ENCODE results near the gene LTBP3. TPM values are rescaled to one million over a fixed set of nuclear protein-coding genes. Genes with fewer than 3 reads are reported as not detected.

Gene LTBP3
- total and polyA plus RNA-seq, 10 donors = 20.6 to 137 (median 87.5) TPM

DNA sequence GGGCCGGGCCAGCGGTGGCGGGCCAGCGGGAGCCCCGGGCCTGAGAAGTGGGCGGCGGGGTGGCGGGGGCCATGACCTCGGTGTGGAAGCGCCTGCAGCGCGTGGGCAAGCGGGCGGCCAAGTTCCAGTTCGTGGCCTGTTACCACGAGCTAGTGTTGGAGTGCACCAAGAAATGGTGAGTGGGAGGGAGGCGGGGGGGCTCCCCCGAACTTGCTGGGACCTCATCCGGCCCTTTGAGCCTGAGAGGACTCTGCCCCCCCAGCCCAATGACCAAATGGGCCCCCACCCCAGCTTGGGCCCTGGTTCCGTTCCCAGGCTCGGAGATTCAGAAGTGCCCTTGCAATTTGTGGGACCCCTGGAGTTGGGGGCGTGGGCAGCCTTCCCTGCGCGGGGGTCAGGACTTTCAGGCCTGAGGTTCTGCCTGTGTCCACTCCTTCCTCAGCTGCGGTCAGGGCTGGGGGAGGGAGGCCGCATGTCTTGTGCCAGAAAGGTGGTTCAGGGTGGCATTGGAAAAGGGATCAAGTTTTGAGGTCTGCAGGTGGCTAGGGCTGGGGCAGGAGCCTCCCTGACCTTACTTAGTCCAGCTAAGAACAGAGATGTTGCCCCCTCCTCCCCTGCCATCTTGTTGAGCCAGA, 18.2 kb upstream of the LTBP3 start:
- Histone ChIP-seq H3K36me3 (peaks cover 4 to 47% (median 23%) of the 10 kb centered on the region in 6 donors), H3K9me3 (no peaks in the 10 kb centered on the region), H3K27ac (peak overlapping the region; percentile 88 to 99 (median 96)), H3K4me3 (peak overlapping the region; percentile 71 to 95 (median 88)), H3K4me1 (peaks cover 30 to 92% (median 68%) of the 10 kb centered on the region in 6 donors), H3K27me3 (replicated peaks in 1 of 7) (no peaks in the 10 kb centered on the region)
- TF ChIP-seq POLR2A (IDR thresholded peaks at IDR 0.05) (no peak), POLR2AphosphoS5 (IDR thresholded peaks at IDR 0.05) (no peak)
- TF ChIP-seq, protein P1, sequence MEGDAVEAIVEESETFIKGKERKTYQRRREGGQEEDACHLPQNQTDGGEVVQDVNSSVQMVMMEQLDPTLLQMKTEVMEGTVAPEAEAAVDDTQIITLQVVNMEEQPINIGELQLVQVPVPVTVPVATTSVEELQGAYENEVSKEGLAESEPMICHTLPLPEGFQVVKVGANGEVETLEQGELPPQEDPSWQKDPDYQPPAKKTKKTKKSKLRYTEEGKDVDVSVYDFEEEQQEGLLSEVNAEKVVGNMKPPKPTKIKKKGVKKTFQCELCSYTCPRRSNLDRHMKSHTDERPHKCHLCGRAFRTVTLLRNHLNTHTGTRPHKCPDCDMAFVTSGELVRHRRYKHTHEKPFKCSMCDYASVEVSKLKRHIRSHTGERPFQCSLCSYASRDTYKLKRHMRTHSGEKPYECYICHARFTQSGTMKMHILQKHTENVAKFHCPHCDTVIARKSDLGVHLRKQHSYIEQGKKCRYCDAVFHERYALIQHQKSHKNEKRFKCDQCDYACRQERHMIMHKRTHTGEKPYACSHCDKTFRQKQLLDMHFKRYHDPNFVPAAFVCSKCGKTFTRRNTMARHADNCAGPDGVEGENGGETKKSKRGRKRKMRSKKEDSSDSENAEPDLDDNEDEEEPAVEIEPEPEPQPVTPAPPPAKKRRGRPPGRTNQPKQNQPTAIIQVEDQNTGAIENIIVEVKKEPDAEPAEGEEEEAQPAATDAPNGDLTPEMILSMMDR (IDR thresholded peaks at IDR 0.05 in 8 of 11, conservative IDR thresholded peaks at IDR 0.05 in 3 of 11) = no peak
- intact Hi-C loops (cut with DNase I; ENCODE audit: low total_unique reads) = no loop called here
- DNase-seq = no peak
- 5 to 21% (median 5%) methylated on average over 7 to 26 of the region's 26 CpGs for WGBS, 5 donors

- intact Hi-C loops (cut with DNase I; ENCODE audit: low total_unique reads) = no loop called here
- peak in 1 of 3 donors; percentile 28 for TF ChIP-seq POLR2A (IDR thresholded peaks at IDR 0.05)
- peak; percentile 74 to 84 (median 83) for TF ChIP-seq POLR2AphosphoS5 (IDR thresholded peaks at IDR 0.05)
- TF ChIP-seq, protein P1 (IDR thresholded peaks at IDR 0.05 in 8 of 11, conservative IDR thresholded peaks at IDR 0.05 in 3 of 11) = no peak
- WGBS, 5 donors = 0 to 2% (median 1%) methylated on average over 5 to 69 of the region's 69 CpGs; no CpG with 5 or more reads in 1 of the 5 donors
- Histone ChIP-seq H3K9me3 (no peaks in the 10 kb centered on the region), H3K4me3 (peak within 1 kb of the TSS; percentile 71 to 95 (median 88)), H3K27ac (peak within 1 kb of the TSS; percentile 88 to 99 (median 96)), H3K27me3 (replicated peaks in 1 of 7) (no peaks in the 10 kb centered on the region), H3K36me3 (peaks cover 4 to 42% (median 17%) of the 10 kb centered on the region in 6 donors), H3K4me1 (peaks cover 36 to 92% (median 72%) of the 10 kb centered on the region in 6 donors)
- DNase-seq = peak; percentile 95
These were observed 17.5 kb upstream of the LTBP3 start, which contains the start of gene EHBP1L1 for GRCh38 chr11:65575568-65576231. Gene EHBP1L1, plus strand, starts transcription at chr11:65576053. Its CDS starts 250 bp downstream, at chr11:65576303.

GRCh38 chr11:65574811-65575567, 16.8 kb upstream of the LTBP3 start:
- intact Hi-C loops (cut with DNase I; ENCODE audit: low total_unique reads) = no loop called here
- peak; percentile 87 for DNase-seq
- WGBS, 5 donors = 5 to 11% (median 6%) methylated on average over 11 to 28 of the region's 28 CpGs
- TF ChIP-seq, protein P1 (IDR thresholded peaks at IDR 0.05 in 8 of 11, conservative IDR thresholded peaks at IDR 0.05 in 3 of 11) = no peak
- TF ChIP-seq POLR2A (IDR thresholded peaks at IDR 0.05) (no peak), POLR2AphosphoS5 (IDR thresholded peaks at IDR 0.05) (no peak)
- Histone ChIP-seq H3K36me3 (peaks cover 1 to 35% (median 9%) of the 10 kb centered on the region in 6 donors), H3K4me3 (peak overlapping the region; percentile 71 to 95 (median 88)), H3K9me3 (no peaks in the 10 kb centered on the region), H3K4me1 (peaks cover 36 to 89% (median 75%) of the 10 kb centered on the region in 6 donors), H3K27ac (peak overlapping the region; percentile 88 to 99 (median 96)), H3K27me3 (replicated peaks in 1 of 7) (no peaks in the 10 kb centered on the region)

Measured in spleen (tissue), 11 donors.